Measurements from ENCODE around the gene RNPS1. TPM values are rescaled to one million over a fixed set of nuclear protein-coding genes. Genes with fewer than 3 reads are reported as not detected.

RNPS1 gene, protein sequence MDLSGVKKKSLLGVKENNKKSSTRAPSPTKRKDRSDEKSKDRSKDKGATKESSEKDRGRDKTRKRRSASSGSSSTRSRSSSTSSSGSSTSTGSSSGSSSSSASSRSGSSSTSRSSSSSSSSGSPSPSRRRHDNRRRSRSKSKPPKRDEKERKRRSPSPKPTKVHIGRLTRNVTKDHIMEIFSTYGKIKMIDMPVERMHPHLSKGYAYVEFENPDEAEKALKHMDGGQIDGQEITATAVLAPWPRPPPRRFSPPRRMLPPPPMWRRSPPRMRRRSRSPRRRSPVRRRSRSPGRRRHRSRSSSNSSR
- total RNA-seq (2012; rRNA removed), result 57.5 and 65.0 TPM in 2 replicates
- polyA plus RNA-seq (2012; rRNA removed), result 192 and 194 TPM in 2 replicates
- polyA plus RNA-seq (2012; cell fraction: cytosol; rRNA removed), result 216 and 218 TPM in 2 replicates
- 233 and 331 TPM in 2 replicates for polyA plus RNA-seq (2012; cell fraction: nucleus; rRNA removed; ENCODE audit: low replicate concordance)
- percentile 94 among the genes with signal in this experiment for Bru-seq, nascent RNA
- BruChase-seq, experiment 1, labeled RNA remaining after a 6-hour chase, result percentile 94 among the genes with signal in this experiment
- BruChase-seq, experiment 2, labeled RNA remaining after a 2-hour chase, result percentile 90 among the genes with signal in this experiment
- long read RNA-seq, transcript RNPS1-220 (7 exons, 2,037 nt), result minor isoform, 43 of 146 reads
- long read RNA-seq, transcript RNPS1-203 (8 exons, 2,069 nt), result minor isoform, 7 of 146 reads
- long read RNA-seq, transcript RNPS1-217 (7 exons, 1,514 nt), result minor isoform, 8 of 146 reads
- long read RNA-seq, transcript RNPS1-202 (8 exons, 2,241 nt), result major isoform, 53 of 146 reads
- long read RNA-seq, partial matches to known transcripts, result 4 of 146 reads
- long read RNA-seq, other reads (novel, unspliced or antisense), result 22 of 146 reads

DNA sequence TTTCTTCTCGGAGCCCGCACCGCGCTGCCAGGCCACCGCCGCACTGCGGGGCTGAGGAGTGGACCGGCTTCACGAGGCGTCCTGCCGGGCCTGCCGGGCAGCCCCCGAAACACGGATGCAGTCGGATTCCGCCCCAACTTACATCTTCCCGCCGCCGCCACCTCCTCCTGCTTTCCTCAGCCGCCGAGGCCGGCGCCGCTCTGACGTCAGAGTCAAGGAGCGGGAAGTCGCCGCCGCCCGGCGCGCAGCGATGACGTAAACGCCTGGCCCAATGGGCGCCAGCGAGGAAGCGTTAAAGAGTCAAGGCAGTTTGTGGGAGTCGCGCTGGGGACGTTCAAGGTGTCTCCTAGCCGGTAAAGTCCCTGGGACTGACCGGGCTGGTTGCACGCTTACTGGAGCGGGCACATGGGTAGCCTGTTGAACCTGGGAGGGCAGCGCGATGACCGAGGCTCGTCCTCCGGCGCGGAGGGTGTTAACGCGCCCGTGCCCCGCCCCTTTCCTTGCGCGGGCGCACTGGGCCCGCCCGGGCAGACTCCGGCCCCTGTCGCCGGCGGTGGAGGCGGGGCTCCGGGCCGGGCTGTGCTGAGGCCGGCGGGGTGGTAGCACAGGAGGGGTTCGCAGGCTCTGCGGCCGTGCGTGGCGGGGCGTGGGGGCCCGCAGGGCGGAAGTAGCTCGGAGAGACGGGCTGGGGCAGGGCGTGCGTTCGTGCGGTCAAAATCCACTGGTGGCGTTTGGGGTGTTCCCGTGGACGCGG is at the start of gene RNPS1:
RNPS1 (minus strand) TSS at position 214 of the 754 bp plus-strand sequence. CDS start 3,483 bp downstream, outside the sequence.
- peak within 1 kb of the TSS; percentile 100 for H3K4ac ChIP-seq (ENCODE audit: low read depth, low read length)
- in situ Hi-C loops (cut with MboI; ENCODE audit: low sequenced_read_pairs), result no loop called here
- peak within 1 kb of the TSS; percentile 92 for H3K4me2 ChIP-seq (ENCODE audit: low read depth, low read length)
- H3K27me3 ChIP-seq (ENCODE audit: control insufficient read depth, insufficient read depth, low read length), result no peaks in the 10 kb centered on the region
- ChIA-PET CTCF (no interaction called here), POLR2A (ENCODE audit: unreplicated experiment) (no interaction called here)
- peak within 1 kb of the TSS; percentile 99 for H2BK120ac ChIP-seq (ENCODE audit: low read depth, low read length)
- H3K36me3 ChIP-seq (ENCODE audit: control insufficient read depth, insufficient read depth, low read length), result peaks cover 15% of the 10 kb centered on the region
- H3K23ac ChIP-seq (ENCODE audit: low read depth, low read length), result peak within 1 kb of the TSS; percentile 99
- no peaks in the 10 kb centered on the region for H3K9me3 ChIP-seq (ENCODE audit: control insufficient read depth, insufficient read depth, low read length)
- BruUV-seq (replicated peaks), result no TSS peak
- intact Hi-C loops (cut with micrococcal nuclease), result loop anchor here (2.0 kb wide), 1 partner anchor 161 kb away; the partner anchor contains the start of gene CCNF
- H4K20me1 ChIP-seq (ENCODE audit: insufficient read depth, low read length), result peaks cover 62% of the 10 kb centered on the region
- H3K79me1 ChIP-seq (ENCODE audit: low read depth in 1 of 2, low read length in 2 of 2), result peaks cover 6 to 50% of the 10 kb centered on the region in 2 experiments; a peak in 3 of 4 replicates
- peak; percentile 96 for ATAC-seq (ENCODE audit: low read depth)
- dilution Hi-C loops (cut with HindIII; ENCODE audit: low sequenced_read_pairs, unreplicated experiment), result no loop called here
- H3K4me3 ChIP-seq (ENCODE audit: insufficient read depth, low read depth, low read length), result peak within 1 kb of the TSS; percentile 60
- H2BK15ac ChIP-seq (ENCODE audit: low read depth, low read length), result peak within 1 kb of the TSS; percentile 94; the same call in 2 of the 3 replicates
- DNase-seq, result peak; percentile 94
- peak within 1 kb of the TSS; percentile 98 for H2BK5ac ChIP-seq (ENCODE audit: low read depth, low read length, poor library complexity, severe bottlenecking)
- H2AK5ac ChIP-seq (ENCODE audit: low read depth, low read length), result peak within 1 kb of the TSS; percentile 72
- peak within 1 kb of the TSS; percentile 97 for H3K56ac ChIP-seq (ENCODE audit: extremely low read depth, insufficient read depth, low read length)
- H3K18ac ChIP-seq (ENCODE audit: low read depth, low read length), result peak within 1 kb of the TSS; percentile 83
- peak within 1 kb of the TSS; percentile 99 for H2AK9ac ChIP-seq (replicated peaks; ENCODE audit: low read depth, low read length, poor library complexity)
- peak within 1 kb of the TSS; percentile 100 for H2AFZ ChIP-seq (replicated peaks; ENCODE audit: low read length, poor library complexity)
- peak within 1 kb of the TSS; percentile 87 to 100 for H4K8ac ChIP-seq (ENCODE audit: low read depth in 2 of 2, low read length in 2 of 2)
- H3K9me1 ChIP-seq (ENCODE audit: insufficient read depth, low read length), result peaks cover 13% of the 10 kb centered on the region
- H4K5ac ChIP-seq (ENCODE audit: low read depth, low read length), result peak within 1 kb of the TSS; percentile 94
- peak within 1 kb of the TSS; percentile 100 for H4K91ac ChIP-seq (ENCODE audit: insufficient read depth, low read depth, low read length)
- peak within 1 kb of the TSS; percentile 92 for H3K9ac ChIP-seq (ENCODE audit: low read depth, low read length)
- H3K27ac ChIP-seq (ENCODE audit: insufficient read depth, low read length), result peak within 1 kb of the TSS; percentile 84
- peak within 1 kb of the TSS; percentile 80; the same call in 1 of the 2 replicates for H2BK20ac ChIP-seq (ENCODE audit: low read depth, low read length)
- WGBS, 2 experiments (ENCODE audit: extremely low coverage in 2 of 2, insufficient read length in 1 of 2), result 0% methylated on average over 42 of the region's 88 CpGs; no CpG with 5 or more reads in 1 of the 2 experiments
- peak within 1 kb of the TSS; percentile 100 for H3K14ac ChIP-seq (replicated peaks; ENCODE audit: low read depth, low read length)
- peaks cover 8% of the 10 kb centered on the region for H3K4me1 ChIP-seq (ENCODE audit: control insufficient read depth, insufficient read depth, low read length)
- TF ChIP-seq MXI1 (IDR thresholded peaks at IDR 0.05; ENCODE audit: borderline replicate concordance, low read depth, low read length) (peak; percentile 75; the same call in 1 of the 2 replicates), RAD21 (IDR thresholded peaks at IDR 0.05; ENCODE audit: low read length) (no peak), FOS (IDR thresholded peaks at IDR 0.05; ENCODE audit: low read depth, low read length) (0 out of 2 replicates have a peak, but pooled peaks have one; percentile 7), SMC3 (IDR thresholded peaks at IDR 0.05; ENCODE audit: low read depth, low read length) (no peak), RFX5 (IDR thresholded peaks at IDR 0.05; ENCODE audit: low read depth, low read length) (no peak), CHD1 (IDR thresholded peaks at IDR 0.05; ENCODE audit: low read depth, low read length) (no peak), RCOR1 (IDR thresholded peaks at IDR 0.05; ENCODE audit: insufficient replicate concordance, low read length) (no peak)
- TF ChIP-seq, protein P1, sequence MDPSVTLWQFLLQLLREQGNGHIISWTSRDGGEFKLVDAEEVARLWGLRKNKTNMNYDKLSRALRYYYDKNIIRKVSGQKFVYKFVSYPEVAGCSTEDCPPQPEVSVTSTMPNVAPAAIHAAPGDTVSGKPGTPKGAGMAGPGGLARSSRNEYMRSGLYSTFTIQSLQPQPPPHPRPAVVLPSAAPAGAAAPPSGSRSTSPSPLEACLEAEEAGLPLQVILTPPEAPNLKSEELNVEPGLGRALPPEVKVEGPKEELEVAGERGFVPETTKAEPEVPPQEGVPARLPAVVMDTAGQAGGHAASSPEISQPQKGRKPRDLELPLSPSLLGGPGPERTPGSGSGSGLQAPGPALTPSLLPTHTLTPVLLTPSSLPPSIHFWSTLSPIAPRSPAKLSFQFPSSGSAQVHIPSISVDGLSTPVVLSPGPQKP (IDR thresholded peaks at IDR 0.05; ENCODE audit: borderline replicate concordance, low read depth, low read length), result no peak
- TF ChIP-seq, protein P2, sequence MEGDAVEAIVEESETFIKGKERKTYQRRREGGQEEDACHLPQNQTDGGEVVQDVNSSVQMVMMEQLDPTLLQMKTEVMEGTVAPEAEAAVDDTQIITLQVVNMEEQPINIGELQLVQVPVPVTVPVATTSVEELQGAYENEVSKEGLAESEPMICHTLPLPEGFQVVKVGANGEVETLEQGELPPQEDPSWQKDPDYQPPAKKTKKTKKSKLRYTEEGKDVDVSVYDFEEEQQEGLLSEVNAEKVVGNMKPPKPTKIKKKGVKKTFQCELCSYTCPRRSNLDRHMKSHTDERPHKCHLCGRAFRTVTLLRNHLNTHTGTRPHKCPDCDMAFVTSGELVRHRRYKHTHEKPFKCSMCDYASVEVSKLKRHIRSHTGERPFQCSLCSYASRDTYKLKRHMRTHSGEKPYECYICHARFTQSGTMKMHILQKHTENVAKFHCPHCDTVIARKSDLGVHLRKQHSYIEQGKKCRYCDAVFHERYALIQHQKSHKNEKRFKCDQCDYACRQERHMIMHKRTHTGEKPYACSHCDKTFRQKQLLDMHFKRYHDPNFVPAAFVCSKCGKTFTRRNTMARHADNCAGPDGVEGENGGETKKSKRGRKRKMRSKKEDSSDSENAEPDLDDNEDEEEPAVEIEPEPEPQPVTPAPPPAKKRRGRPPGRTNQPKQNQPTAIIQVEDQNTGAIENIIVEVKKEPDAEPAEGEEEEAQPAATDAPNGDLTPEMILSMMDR (conservative IDR thresholded peaks at IDR 0.05; ENCODE audit: low read depth, low read length), result no peak

All from IMR-90 (cell line).